Suprapubic skin (tissue), 4 donors: ENCODE data around the gene SLC25A27. TPM values are rescaled to one million over a fixed set of nuclear protein-coding genes. Genes with fewer than 3 reads are reported as not detected.

Source experiments
- DNase-seq, 2 donors: peaks; one replicate each; pipeline ENCODE4 v3.0.0-alpha.2; 2019; ENCODE audit warnings: low spot score in 2 of 2
- H3K27ac ChIP-seq: fragments of 200-600 bp; sonication (generic); one replicate; pipeline ENCODE4 v1.5.1; 2019
- H3K27me3 ChIP-seq: fragments of 200-600 bp; sonication (generic); one replicate; pipeline ENCODE4 v1.5.1; 2019
- H3K36me3 ChIP-seq: fragments of 200-600 bp; sonication (generic); one replicate; pipeline ENCODE4 v1.5.1; 2019
- H3K4me1 ChIP-seq: fragments of 200-600 bp; sonication (generic); one replicate; pipeline ENCODE4 v1.5.1; 2019
- H3K4me3 ChIP-seq: fragments of 200-600 bp; sonication (generic); one replicate; pipeline ENCODE4 v1.5.1; 2019; ENCODE audit warnings: mild to moderate bottlenecking
- H3K9me3 ChIP-seq: fragments of 200-600 bp; sonication (generic); one replicate; pipeline ENCODE4 v1.5.1; 2019
- EP300 ChIP-seq: sonication (generic); formaldehyde crosslinking; IDR thresholded peaks from one replicate; pipeline ENCODE4 v1.6.1; 2017; ENCODE audit warnings: antibody characterized with exemption
- POLR2A ChIP-seq, 2 donors: fragments of 450-650 bp; IDR thresholded peaks; one replicate each; pipeline ENCODE4 v1.6.1; 2017; ENCODE audit warnings: antibody characterized with exemption in 2 of 2, mild to moderate bottlenecking in 2 of 2, moderate library complexity in 2 of 2
- POLR2AphosphoS5 ChIP-seq, 3 donors: sonication (generic); formaldehyde crosslinking; IDR thresholded peaks; one replicate each; pipeline ENCODE4 v1.6.1; 2017; ENCODE audit warnings: antibody characterized with exemption in 3 of 3
- WGBS: methylation state at CpG from one replicate; pipeline ENCODE4 v1.1.5; 2018; 5-methylcytosine and 5-hydroxymethylcytosine counted together
- total RNA-seq, 4 donors: library from RNA; depleted of rRNA; stranded (reverse); fragments of >200 nt; gene quantifications; one replicate each; pipeline ENCODE4 v1.1.0, GENCODE V29; 2016
- TF ChIP-seq, protein P1 (sequence below), 2 donors: fragments of 200-600 bp in 1 of 2; fragments of 450-650 bp in 1 of 2; sonication (generic) in 1 of 2; IDR thresholded peaks; one replicate each; pipeline ENCODE4 v1.5.1; 2016 to 2019; ENCODE audit warnings: antibody characterized with exemption in 2 of 2, mild to moderate bottlenecking in 1 of 2, moderate library complexity in 1 of 2

The SLC25A27 gene, protein sequence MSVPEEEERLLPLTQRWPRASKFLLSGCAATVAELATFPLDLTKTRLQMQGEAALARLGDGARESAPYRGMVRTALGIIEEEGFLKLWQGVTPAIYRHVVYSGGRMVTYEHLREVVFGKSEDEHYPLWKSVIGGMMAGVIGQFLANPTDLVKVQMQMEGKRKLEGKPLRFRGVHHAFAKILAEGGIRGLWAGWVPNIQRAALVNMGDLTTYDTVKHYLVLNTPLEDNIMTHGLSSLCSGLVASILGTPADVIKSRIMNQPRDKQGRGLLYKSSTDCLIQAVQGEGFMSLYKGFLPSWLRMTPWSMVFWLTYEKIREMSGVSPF
- total RNA-seq, result 10 to 100 TPM; 18.3 to 74.2 (median 24.0) TPM

- H3K27ac ChIP-seq, result peak within 1 kb of the TSS; percentile 87
- under 1% methylated on average over 46 of the region's 72 CpGs for WGBS
Measured at GRCh38 chr6:46652603-46653438, at the start of gene SLC25A27, which contains the start of gene CYP39A1. Gene SLC25A27, plus strand, starts transcription at chr6:46652975. Its CDS starts 218 bp downstream, at chr6:46653193. Gene CYP39A1, minus strand, starts transcription at chr6:46652818. Its CDS starts 236 bp downstream, at chr6:46652582.

DNA sequence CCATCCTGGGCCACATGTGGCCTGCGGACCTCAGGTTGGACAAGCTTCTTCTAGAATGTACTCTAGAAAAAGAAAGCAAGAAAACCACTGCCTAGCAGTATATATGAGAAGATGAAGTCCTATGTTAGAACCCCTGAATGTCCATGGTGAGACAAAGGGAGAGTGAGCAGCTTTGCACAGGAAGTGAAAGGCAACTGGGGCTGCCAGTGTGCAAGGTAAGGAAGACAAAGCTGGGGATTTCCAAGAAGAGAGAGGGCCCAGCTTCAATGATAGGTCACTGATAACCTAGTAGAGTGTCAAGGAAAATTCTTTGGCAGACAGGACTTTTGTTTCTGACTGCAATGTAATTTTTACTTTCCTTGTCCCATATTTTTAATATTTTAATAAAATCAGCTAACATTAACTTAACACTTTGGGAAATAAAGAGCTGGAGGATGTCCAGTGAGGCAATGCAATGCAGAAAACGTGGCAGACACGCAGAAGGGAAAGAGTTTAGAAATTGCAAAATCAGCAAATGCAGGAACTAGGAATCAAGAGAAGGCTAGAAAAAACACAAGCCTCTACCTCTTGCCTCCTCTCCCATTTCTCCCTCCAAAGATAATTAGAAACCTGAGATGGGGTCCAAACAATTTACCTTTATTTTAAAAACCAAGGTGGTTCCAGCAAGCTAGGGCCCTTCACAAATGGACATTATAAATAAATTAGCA, 47.5 kb upstream of the SLC25A27 start:
- Histone ChIP-seq H3K36me3 (no peaks in the 10 kb centered on the region), H3K4me1 (no peaks in the 10 kb centered on the region), H3K4me3 (no peak overlapping the region), H3K27ac (no peak overlapping the region), H3K9me3 (no peaks in the 10 kb centered on the region), H3K27me3 (no peaks in the 10 kb centered on the region)
- TF ChIP-seq, protein P1, sequence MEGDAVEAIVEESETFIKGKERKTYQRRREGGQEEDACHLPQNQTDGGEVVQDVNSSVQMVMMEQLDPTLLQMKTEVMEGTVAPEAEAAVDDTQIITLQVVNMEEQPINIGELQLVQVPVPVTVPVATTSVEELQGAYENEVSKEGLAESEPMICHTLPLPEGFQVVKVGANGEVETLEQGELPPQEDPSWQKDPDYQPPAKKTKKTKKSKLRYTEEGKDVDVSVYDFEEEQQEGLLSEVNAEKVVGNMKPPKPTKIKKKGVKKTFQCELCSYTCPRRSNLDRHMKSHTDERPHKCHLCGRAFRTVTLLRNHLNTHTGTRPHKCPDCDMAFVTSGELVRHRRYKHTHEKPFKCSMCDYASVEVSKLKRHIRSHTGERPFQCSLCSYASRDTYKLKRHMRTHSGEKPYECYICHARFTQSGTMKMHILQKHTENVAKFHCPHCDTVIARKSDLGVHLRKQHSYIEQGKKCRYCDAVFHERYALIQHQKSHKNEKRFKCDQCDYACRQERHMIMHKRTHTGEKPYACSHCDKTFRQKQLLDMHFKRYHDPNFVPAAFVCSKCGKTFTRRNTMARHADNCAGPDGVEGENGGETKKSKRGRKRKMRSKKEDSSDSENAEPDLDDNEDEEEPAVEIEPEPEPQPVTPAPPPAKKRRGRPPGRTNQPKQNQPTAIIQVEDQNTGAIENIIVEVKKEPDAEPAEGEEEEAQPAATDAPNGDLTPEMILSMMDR (IDR thresholded peaks at IDR 0.05), result no peak
- 92% methylated on average over 3 of the region's 3 CpGs for WGBS
- no peak for DNase-seq

More at GRCh38 chr6:46652603-46653438, at the start of gene SLC25A27, which contains the start of gene CYP39A1:
- peak within 1 kb of the TSS; percentile 91 for H3K4me3 ChIP-seq
- no peaks in the 10 kb centered on the region for H3K36me3 ChIP-seq
- no peaks in the 10 kb centered on the region for H3K9me3 ChIP-seq
- peak; percentile 94 for DNase-seq
- H3K27me3 ChIP-seq, result no peaks in the 10 kb centered on the region
- peaks cover 25% of the 10 kb centered on the region for H3K4me1 ChIP-seq
- TF ChIP-seq POLR2A (IDR thresholded peaks at IDR 0.05), result no peak
- TF ChIP-seq, protein P1 (IDR thresholded peaks at IDR 0.05), result no peak
- TF ChIP-seq EP300, result no peak
- TF ChIP-seq POLR2AphosphoS5 (IDR thresholded peaks at IDR 0.05), result peak in 1 of 3 donors; percentile 51

- no peaks in the 10 kb centered on the region for H3K9me3 ChIP-seq
- no peaks in the 10 kb centered on the region for H3K27me3 ChIP-seq
- no peaks in the 10 kb centered on the region for H3K36me3 ChIP-seq
- 81% methylated on average over 3 of the region's 3 CpGs for WGBS
- no peak overlapping the region for H3K27ac ChIP-seq
- DNase-seq, result no peak
- H3K4me1 ChIP-seq, result no peaks in the 10 kb centered on the region
- H3K4me3 ChIP-seq, result no peak overlapping the region
- TF ChIP-seq EP300 (no peak), POLR2A (IDR thresholded peaks at IDR 0.05) (no peak), POLR2AphosphoS5 (IDR thresholded peaks at IDR 0.05) (no peak)
- TF ChIP-seq, protein P1 (IDR thresholded peaks at IDR 0.05), result no peak
Measured at GRCh38 chr6:46606338-46606737, 46.4 kb upstream of the SLC25A27 start.

GRCh38 chr6:46610862-46611553, 41.8 kb upstream of the SLC25A27 start:
- H3K4me1 ChIP-seq, result no peaks in the 10 kb centered on the region
- H3K9me3 ChIP-seq, result no peaks in the 10 kb centered on the region
- no peak overlapping the region for H3K27ac ChIP-seq
- no peak for TF ChIP-seq EP300
- no peak for TF ChIP-seq POLR2A (IDR thresholded peaks at IDR 0.05)
- TF ChIP-seq, protein P1 (IDR thresholded peaks at IDR 0.05), result no peak
- TF ChIP-seq POLR2AphosphoS5 (IDR thresholded peaks at IDR 0.05), result no peak
- H3K36me3 ChIP-seq, result no peaks in the 10 kb centered on the region
- no peak overlapping the region for H3K4me3 ChIP-seq
- no peaks in the 10 kb centered on the region for H3K27me3 ChIP-seq
- DNase-seq, result no peak
- WGBS, result 84% methylated on average over 3 of the region's 3 CpGs
